Spinal cord (tissue), 10 donors: ENCODE results near the gene SLC25A6. TPM values are rescaled to one million over a fixed set of nuclear protein-coding genes. Genes with fewer than 3 reads are reported as not detected.
A peak's percentile ranks its signal among the peaks of the same experiment; 100 is the strongest.

Experiments
- DNase-seq, 6 donors: peaks; one replicate each; pipeline versions ENCODE4 v3.0.0 to v3.0.0-alpha.2; 2013 to 2015; ENCODE audit warnings: low spot score in 6 of 6, low read depth in 4 of 6
- H3K27ac ChIP-seq: one replicate; pipeline ENCODE4 v1.5.1; 2013; ENCODE audit warnings: low read depth, low read length, control low read depth
- H3K27me3 ChIP-seq: one replicate; pipeline ENCODE4 v1.6.1; 2013; ENCODE audit warnings: low read length; ENCODE audit not compliant: control insufficient read depth, insufficient read depth
- H3K36me3 ChIP-seq: one replicate; pipeline ENCODE4 v1.6.1; 2013; ENCODE audit warnings: low read length; ENCODE audit not compliant: control insufficient read depth, insufficient read depth
- H3K4me1 ChIP-seq: one replicate; pipeline ENCODE4 v1.6.1; 2013; ENCODE audit warnings: low read length; ENCODE audit not compliant: control insufficient read depth, insufficient read depth
- H3K4me3 ChIP-seq: one replicate; pipeline ENCODE4 v1.5.1; 2013; ENCODE audit warnings: low read depth, low read length, control low read depth
- H3K9me3 ChIP-seq: one replicate; pipeline ENCODE4 v1.6.1; 2013; ENCODE audit warnings: low read length; ENCODE audit not compliant: control insufficient read depth, insufficient read depth
- WGBS: methylation state at CpG from one replicate; pipeline ENCODE4 v1.1.5; 2013; ENCODE audit warnings: missing lambda C conversion rate; ENCODE audit not compliant: insufficient coverage; 5-methylcytosine and 5-hydroxymethylcytosine counted together
- polyA plus RNA-seq, 2 donors: library from polyadenylated mRNA; unstranded; fragments of 120-200 nt; gene quantifications; one replicate each; pipeline ENCODE4 v1.2.1, GENCODE V29; 2013; ENCODE audit not compliant: insufficient read length in 2 of 2
- total RNA-seq, 2 donors: library from RNA; depleted of rRNA in 1 of 2; stranded (reverse); fragments of 120-200 nt in 1 of 2; fragments of >200 nt in 1 of 2; gene quantifications; one replicate each; pipeline versions ENCODE4 v1.2.3 to v1.2.4, GENCODE V29; 2013 to 2014
- donor health status: healthy.

The SLC25A6 gene
- total and polyA plus RNA-seq, 4 donors, result 85.8 to 541 (median 334) TPM

DNA sequence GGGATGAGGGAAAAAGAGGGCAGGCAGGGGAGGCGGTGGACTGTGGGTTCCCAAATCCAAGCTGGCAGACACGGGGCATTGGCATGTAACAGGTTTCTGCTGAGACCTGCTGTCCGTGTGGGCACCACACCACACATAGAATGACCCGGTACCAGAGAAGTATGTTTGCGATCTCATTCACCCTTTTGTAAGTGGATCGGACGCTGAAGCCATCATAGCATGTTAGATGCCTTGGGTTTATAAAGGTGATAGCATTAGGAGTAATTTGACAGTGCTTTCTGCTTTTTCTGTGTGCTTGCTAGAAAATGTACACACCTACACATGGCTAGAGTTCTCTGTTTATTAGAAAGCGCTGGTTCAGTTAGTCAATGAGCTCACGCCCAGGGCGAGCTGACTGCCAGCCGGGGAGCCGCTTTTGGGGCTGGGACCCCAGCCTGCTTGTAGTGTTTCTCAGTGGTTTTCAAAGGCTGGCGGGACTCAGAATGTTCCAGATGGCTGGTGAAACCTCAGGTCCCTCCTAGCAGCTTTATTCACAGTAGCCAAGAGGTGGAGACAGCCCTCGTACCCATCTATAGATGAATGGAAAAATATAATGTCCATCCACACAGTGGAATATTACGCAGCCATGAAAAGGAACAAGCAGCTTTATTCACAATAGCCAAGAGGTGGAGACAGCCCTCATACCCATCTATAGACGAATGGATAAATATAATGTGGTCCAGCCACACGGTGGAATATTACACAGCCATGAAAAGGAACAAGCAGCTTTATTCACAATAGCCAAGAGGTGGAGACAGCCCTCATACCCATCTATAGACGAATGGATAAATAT is 54.7 kb downstream of the SLC25A6 start:
- peaks cover 1% of the 10 kb centered on the region for H3K9me3 ChIP-seq
- no peak overlapping the region for H3K27ac ChIP-seq
- H3K36me3 ChIP-seq, result peaks cover 20% of the 10 kb centered on the region
- DNase-seq, result no peak
- WGBS, result 74% methylated on average over 7 of the region's 18 CpGs
- H3K4me1 ChIP-seq, result no peaks in the 10 kb centered on the region
- H3K27me3 ChIP-seq, result no peaks in the 10 kb centered on the region
- peak overlapping the region; percentile 19 for H3K4me3 ChIP-seq

DNA sequence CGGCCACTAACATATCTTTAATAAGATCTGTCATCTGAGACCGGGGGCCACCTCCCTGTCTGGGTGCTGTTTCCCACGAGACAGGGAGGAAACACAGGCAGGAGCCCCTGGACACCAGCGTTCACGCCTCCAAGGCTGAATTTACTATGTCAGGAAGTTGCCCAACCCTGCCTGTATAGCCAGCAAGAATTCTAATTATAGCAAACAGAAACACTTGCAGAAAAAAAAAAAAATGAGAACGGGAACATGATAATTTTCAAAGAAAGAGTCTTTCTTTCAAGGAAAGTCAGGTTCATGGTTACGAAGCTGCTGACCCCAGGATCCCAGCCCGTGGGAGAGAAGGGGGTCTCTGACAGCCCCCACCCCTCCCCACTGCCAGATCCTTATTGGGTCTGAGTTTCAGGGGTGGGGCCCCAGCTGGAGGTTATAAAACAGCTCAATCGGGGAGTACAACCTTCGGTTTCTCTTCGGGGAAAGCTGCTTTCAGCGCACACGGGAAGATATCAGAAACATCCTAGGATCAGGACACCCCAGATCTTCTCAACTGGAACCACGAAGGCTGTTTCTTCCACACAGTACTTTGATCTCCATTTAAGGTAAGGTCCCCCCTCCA is 55.5 kb downstream of the SLC25A6 start, which contains the start of gene IL3RA:
IL3RA (plus strand) TSS at position 455 of the 613 bp plus-strand sequence. CDS start 4,981 bp downstream, outside the sequence.
- H3K9me3 ChIP-seq, result peaks cover 1% of the 10 kb centered on the region
- WGBS, result 54% methylated on average over 10 of the region's 14 CpGs
- H3K36me3 ChIP-seq, result peaks cover 18% of the 10 kb centered on the region
- no peak within 1 kb of the TSS for H3K27ac ChIP-seq
- no peaks in the 10 kb centered on the region for H3K4me1 ChIP-seq
- H3K4me3 ChIP-seq, result peak within 1 kb of the TSS; percentile 19
- peak in 1 of 6 donors; percentile 27 for DNase-seq
- H3K27me3 ChIP-seq, result no peaks in the 10 kb centered on the region

Other genes starting within 250 kb of the SLC25A6 start
- not detected for gene CRLF2, start 179.5 kb downstream of the SLC25A6 start, total RNA-seq
- gene CRLF2, start 179.5 kb downstream of the SLC25A6 start, polyA plus RNA-seq, result under 1 TPM in 1 of 2 donors, not detected in 1; 0.33 TPM
- gene CSF2RA, start 123.3 kb downstream of the SLC25A6 start, total RNA-seq, result 10 to 100 TPM; 13.9 to 19.2 TPM
- 10 to 100 TPM; 12.1 to 13.2 TPM for gene CSF2RA, start 123.3 kb downstream of the SLC25A6 start, polyA plus RNA-seq
- gene IL3RA, start 55.3 kb downstream of the SLC25A6 start, total RNA-seq, result 1 to 10 TPM; 3.8 to 9.3 TPM
- gene IL3RA, start 55.3 kb downstream of the SLC25A6 start, polyA plus RNA-seq, result 10 to 100 TPM; 15.6 to 30.0 TPM
- gene ASMTL, start 60.8 kb upstream of the SLC25A6 start, total RNA-seq, result 10 to 100 TPM; 15.6 to 18.4 TPM
- gene ASMTL, start 60.8 kb upstream of the SLC25A6 start, polyA plus RNA-seq, result 10 to 100 TPM; 48.0 to 62.6 TPM
- 1 to 10 TPM in 1 of 2 donors, under 1 TPM in 1; 0.39 to 1.5 TPM for gene P2RY8, start 145.1 kb upstream of the SLC25A6 start, total RNA-seq
- under 1 TPM; 0.10 to 0.29 TPM for gene P2RY8, start 145.1 kb upstream of the SLC25A6 start, polyA plus RNA-seq
- 10 to 100 TPM; 11.0 to 31.4 TPM for gene AKAP17A, start 199.5 kb upstream of the SLC25A6 start, total RNA-seq
- gene AKAP17A, start 199.5 kb upstream of the SLC25A6 start, polyA plus RNA-seq, result 10 to 100 TPM; 31.8 to 38.2 TPM
- under 1 TPM; 0.30 to 0.33 TPM for gene ASMT, start 222.9 kb upstream of the SLC25A6 start, total RNA-seq
- under 1 TPM; 0.38 to 0.57 TPM for gene ASMT, start 222.9 kb upstream of the SLC25A6 start, polyA plus RNA-seq